Measurements from ENCODE around the gene IFT20. TPM values are rescaled to one million over a fixed set of nuclear protein-coding genes. Genes with fewer than 3 reads are reported as not detected.
A peak's percentile ranks its signal among the peaks of the same experiment; 100 is the strongest.
"Not testable (repeated sequence)": the region's sequence is repeated elsewhere in the genome, so short reads cannot be mapped to it uniquely, and the experiment has no call there.

IFT20 gene
- total RNA-seq, 1 experiment from 2014 or later = 28.0 TPM

GRCh38 chr17:28364665-28365363 lies 29.5 kb upstream of the IFT20 start, which contains the start of gene SEBOX:
SEBOX (minus strand) TSS chr17:28365199; CDS start chr17:28365151, 48 bp downstream.
- DNase-seq (ENCODE audit: low spot score) = no peak

GRCh38 chr17:28363776-28364650 lies 28.7 kb upstream of the IFT20 start:
- no peak for DNase-seq (ENCODE audit: low spot score)

- no peak for DNase-seq (ENCODE audit: low spot score)
Observed at GRCh38 chr17:28363186-28363585, 27.9 kb upstream of the IFT20 start.

GRCh38 chr17:28357901-28358197 lies 22.6 kb upstream of the IFT20 start:
- DNase-seq (ENCODE audit: low spot score) = no peak

GRCh38 chr17:28357061-28357900 lies 22.0 kb upstream of the IFT20 start, which contains the start of gene POLDIP2:
POLDIP2 (minus strand) TSS chr17:28357527; CDS start chr17:28357448, 79 bp downstream.
- peak; percentile 92 for DNase-seq (ENCODE audit: low spot score)

GRCh38 chr17:28350271-28350670 lies 15.0 kb upstream of the IFT20 start:
- DNase-seq (ENCODE audit: low spot score) = no peak

- no peak for DNase-seq (ENCODE audit: low spot score)
Observed at GRCh38 chr17:28348979-28349378, 13.7 kb upstream of the IFT20 start.

GRCh38 chr17:28347261-28347891 lies 12.1 kb upstream of the IFT20 start:
- DNase-seq (ENCODE audit: low spot score) = no peak

GRCh38 chr17:28346746-28347246 lies 11.5 kb upstream of the IFT20 start:
- DNase-seq (ENCODE audit: low spot score) = peak; percentile 40

- no peak for DNase-seq (ENCODE audit: low spot score)
Observed at GRCh38 chr17:28346199-28346580, 10.9 kb upstream of the IFT20 start.

GRCh38 chr17:28345419-28346198 lies 10.3 kb upstream of the IFT20 start:
- no peak for DNase-seq (ENCODE audit: low spot score)

GRCh38 chr17:28344435-28344901 lies 9.2 kb upstream of the IFT20 start:
- no peak for DNase-seq (ENCODE audit: low spot score)

GRCh38 chr17:28344011-28344410 lies 8.7 kb upstream of the IFT20 start:
- no peak for DNase-seq (ENCODE audit: low spot score)

GRCh38 chr17:28343491-28343932 lies 8.2 kb upstream of the IFT20 start:
- no peak for DNase-seq (ENCODE audit: low spot score)

- no peak for DNase-seq (ENCODE audit: low spot score)
Observed at GRCh38 chr17:28342313-28342712, 7.0 kb upstream of the IFT20 start.

- no peak for DNase-seq (ENCODE audit: low spot score)
Observed at GRCh38 chr17:28341516-28341915, 6.2 kb upstream of the IFT20 start.

GRCh38 chr17:28340374-28340773 lies 5.1 kb upstream of the IFT20 start:
- DNase-seq (ENCODE audit: low spot score) = no peak

GRCh38 chr17:28339431-28339830 lies 4.2 kb upstream of the IFT20 start:
- DNase-seq (ENCODE audit: low spot score) = no peak

- DNase-seq (ENCODE audit: low spot score) = not testable (repeated sequence)
Observed at GRCh38 chr17:28338769-28339212, 3.5 kb upstream of the IFT20 start.

Data from HT-29 (cell line).